MV-4-11 (cell line): ENCODE measurements around the gene NRXN3.

ENCODE experiments used
- DNase-seq: peaks from one replicate; lab custom pipeline; 2025; lab: John Stamatoyannopoulos, UW

The NRXN3 gene

DNA sequence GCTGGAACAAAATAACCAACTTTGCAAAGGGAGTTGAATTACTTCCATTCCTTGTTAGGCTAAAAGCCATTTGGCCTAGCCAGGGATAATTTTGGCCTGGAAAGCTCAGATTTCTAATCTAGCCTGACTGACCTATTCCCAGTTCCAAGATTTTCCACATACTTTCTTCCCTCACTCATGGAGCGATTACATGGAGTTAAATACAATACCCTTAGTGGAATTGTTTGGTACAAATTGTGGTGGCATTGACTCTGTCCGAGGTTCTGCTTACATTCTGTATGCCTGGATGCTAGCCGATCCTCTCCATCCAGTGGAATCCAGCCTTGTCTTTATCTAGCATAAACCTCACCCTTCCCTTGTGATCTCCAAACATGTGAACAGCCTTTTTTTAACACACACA, 1076.0 kb downstream of the NRXN3 start:
- DNase-seq, result no peak

DNA sequence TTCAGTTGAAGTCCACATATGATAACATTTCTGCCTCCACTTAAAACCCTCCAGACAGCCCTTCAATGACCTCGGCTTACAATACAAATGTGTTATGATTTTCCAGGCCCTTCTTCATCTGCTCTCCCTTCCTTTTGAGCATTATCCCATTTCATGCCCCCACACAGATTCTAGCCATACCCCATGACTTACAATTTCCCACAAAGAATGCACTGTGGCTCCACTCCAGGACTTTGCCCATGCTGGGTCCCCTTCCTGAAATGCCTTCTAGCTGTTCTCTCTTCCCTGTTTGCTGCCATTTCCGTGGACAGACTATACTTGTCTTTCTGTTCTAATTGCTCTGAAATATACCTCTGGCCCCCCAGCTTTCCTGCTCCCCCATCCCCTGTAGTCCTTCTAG, 1078.0 kb downstream of the NRXN3 start:
- no peak for DNase-seq

DNA sequence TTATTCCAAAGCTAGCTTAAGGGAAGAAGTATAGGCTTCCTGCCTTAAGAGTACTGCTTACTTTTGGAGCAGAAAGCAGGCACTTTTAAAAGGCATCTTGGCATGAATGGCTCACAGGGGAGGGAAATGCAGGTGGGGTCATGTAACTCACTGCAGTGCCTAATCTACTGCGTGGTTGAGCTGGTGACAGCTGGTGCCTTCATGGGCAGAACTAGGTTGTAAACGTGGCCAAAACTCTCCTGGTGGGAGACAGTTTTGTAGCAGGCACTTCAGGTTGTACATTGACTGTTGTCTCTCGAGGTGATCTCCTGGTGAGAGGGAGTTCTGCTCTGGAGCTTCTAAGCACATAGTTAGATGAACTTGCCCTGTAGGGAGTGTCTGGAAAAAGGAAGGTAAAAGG, 1078.6 kb downstream of the NRXN3 start:
- no peak for DNase-seq

DNA sequence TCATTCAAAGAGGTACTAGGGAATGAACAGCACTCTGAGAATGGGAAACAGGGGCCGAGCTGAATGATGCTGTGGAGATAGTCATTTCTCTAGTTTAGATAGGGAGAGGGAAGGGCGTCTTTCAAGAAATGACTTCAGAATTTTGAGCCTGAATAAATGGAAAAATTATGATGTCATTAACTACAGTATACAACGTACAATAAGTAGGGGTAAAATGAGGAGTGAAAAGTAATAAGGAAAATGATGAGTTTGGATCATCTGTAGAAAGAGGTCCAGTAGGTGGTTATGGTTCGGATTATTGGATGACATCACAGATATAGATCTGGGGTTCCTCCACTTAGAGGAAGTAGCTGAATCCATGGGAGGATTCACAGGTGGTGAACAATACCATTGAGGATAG, 1081.1 kb downstream of the NRXN3 start:
- DNase-seq, result no peak

DNA sequence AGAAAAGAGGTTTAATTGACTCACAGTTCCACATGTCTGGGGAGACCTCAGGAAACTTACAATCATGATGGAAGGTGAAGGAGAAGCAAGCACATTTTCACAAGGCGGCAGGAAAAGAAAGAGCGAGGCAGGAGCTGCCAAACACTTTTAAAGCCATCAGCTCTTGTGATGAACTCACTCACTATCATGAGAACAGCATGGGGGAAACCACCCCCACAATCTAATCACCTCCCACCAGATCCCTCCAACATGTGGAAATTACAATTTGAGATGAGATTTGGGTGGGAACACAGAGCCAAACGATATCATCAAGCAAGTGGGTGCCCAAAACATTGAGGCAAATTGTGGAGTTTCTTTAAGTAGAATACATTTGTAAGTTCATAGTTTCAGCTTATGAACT, 1083.4 kb downstream of the NRXN3 start:
- DNase-seq, result no peak

DNA sequence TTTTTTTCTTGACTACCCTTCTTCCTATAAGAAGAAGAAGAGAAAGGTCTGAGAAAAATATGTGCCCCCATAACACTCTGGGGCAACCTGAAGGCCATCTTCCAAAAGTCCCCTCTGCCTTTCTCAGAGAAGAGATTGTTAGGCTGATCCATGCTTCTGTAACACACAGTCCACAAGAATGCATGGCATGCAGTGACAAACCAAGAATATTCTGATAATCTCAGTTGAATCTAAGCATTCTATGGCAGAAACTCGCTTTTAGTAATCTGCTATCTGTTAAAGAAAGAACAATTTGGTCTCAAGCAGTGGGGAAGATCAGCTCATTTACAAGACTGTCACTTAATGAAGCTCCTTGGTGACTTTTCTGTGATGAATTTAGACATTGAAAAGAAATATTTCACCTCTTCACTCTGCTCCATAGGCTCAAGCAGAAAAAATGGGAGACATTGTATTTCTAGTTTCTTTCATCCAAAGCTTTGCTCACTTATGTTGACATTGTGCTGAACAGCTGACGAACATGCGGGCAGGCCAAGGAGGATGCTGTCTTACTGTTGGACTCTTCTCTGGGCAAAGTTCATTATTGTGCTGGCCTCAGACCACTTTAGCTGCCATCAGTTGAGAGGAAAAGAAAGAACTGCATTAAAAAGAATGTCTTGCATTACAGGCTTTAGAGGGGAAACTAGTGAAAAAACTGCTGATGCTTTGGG, 1084.0 kb downstream of the NRXN3 start:
- no peak for DNase-seq

DNA sequence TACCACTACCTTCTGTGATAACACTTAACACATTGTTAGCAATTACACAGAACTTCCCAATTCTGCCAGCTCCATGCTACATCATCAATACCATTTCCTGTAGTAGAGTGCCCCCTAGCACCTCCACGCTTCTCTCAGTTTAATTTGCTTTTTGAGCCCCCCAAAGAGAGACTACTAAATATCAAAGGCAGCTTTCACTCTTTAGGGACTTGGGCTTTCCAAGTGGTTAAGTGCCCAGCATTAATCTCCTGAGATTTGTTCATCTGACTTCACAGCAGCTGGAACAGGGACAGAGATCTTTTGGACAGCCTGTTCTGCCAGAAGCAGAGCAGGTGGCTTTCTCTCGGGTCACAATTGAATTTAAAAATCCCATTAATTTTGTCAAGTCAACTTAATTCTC, 1086.2 kb downstream of the NRXN3 start:
- DNase-seq, result no peak

DNA sequence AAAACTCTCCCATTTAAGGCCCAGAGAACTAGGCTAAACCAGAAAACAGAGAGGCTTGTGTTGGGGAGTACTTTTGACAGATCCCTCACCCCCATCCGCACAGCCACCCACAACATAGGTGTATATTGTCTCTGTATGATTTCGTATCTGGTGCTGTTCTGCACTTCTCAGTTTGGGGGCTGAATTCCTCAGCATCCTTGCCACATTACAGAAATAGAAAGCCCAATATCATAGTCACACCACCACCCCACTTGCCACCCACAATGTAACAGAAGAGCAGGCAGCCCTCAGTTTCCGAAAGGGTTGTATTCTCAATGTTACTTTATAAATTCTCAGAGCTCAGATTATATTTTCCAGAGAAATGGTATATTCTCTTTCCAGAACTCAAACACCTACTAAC, 1090.2 kb downstream of the NRXN3 start:
- DNase-seq, result no peak

DNA sequence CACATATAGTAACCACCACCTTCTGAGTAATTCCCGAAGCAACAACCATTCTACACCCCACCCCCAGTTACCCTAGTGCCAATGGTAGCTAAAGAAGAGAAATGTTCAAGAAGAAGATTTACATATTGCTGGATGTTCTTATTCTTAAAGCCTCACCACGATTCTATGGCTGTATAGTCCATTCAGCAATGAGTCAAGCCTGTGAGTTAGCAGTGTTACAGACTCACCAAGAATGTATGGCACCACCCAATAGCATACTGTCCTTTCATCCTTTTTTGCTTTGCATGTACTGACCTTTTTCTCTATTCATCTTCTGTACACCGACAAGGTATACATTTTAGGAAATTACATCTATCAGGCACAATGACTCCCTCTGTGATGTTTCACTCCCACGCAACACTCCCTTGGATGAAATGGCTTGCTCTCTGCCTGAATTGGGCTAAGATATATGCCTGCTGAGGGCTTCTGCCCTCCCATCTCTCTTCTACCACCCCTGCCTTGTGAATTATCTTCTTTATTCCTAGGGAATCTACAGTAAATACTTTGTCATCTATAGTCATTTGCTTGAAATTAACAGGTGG, 1095.3 kb downstream of the NRXN3 start:
- DNase-seq, result no peak

DNA sequence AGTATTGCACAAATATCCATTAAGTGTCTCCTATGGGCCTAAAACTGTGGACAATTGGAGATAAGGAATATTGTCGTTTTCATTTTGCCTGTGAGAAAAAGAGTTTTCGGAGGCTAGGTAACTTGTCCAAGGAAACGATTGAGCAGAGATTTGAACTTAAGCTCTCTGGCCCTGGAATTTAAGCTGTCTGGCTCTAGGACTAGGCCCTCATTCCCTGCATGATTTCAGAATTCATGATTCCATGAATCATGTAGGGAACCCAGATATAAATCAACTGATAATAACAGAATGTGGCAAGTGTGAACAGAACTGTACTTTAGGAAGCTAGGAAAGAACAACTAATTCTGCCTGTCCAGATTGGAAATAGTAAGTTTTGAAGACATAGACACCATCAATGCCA, 1100.2 kb downstream of the NRXN3 start:
- no peak for DNase-seq

DNA sequence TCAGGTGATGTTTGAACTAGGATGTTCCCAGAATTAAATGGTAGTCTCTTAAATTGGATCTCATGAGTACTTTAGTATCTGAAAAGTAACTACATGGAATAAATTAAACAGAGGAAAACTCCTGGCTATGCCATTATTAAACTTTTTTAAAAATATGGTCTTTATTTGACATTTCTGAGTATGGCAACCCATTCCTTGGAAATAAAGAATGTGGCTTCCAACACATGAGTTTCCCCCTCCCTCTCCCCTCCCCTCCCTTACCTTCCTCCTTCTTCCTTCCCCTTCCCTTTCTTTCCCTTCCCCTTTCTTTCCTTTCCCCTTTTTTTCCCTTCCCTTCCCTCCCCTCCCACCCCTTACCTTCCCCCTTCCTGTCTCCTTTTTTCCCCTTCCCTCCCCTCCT, 1100.9 kb downstream of the NRXN3 start:
- DNase-seq, result no peak

DNA sequence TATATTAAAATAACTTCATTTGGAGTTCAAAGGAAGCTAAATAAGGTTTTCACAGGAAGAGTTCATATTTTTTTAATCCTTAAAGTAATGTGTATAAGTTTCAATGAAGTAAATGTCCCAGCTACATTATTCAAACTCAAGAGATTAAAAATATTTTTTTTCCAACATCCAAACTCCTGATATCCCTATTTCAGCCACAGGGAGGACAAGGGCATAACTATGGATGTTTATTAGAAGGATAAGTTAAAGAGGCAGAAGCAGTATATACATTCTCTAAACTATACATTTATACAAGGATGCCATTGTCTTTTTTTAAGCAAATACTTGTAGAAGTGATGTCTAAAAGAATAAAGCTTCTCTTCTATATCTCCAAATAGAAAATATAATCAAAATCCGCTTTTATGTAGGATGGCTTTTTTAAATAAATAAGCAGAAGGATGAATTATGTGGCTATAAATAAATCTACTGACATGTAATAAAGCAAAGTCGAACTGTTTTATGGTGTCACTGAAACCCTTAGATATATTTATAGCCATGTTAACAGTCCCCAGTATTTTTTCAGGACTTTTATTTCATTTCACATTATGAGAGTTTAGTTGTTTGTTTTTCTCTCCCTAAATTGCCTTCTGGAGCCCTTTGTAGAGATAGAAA, 1104.6 kb downstream of the NRXN3 start:
- no peak for DNase-seq

DNA sequence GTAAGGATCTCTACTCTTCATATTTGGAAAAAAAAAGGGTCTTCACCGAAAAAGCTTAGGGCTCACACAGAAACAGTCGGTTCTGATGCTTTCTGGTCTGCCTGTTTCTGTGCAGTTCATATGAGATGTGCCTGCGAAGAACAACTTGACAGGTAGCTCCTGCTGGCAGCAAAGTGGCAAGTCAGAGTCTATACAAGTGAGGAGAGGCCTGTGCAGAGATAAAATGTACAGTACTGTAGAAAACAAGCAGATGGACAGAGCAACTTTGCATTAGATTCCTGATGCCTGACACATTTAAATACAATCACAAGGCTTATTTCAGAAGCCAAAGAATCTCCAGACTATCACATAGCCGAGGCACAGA, 1105.1 kb downstream of the NRXN3 start:
- DNase-seq, result no peak

DNA sequence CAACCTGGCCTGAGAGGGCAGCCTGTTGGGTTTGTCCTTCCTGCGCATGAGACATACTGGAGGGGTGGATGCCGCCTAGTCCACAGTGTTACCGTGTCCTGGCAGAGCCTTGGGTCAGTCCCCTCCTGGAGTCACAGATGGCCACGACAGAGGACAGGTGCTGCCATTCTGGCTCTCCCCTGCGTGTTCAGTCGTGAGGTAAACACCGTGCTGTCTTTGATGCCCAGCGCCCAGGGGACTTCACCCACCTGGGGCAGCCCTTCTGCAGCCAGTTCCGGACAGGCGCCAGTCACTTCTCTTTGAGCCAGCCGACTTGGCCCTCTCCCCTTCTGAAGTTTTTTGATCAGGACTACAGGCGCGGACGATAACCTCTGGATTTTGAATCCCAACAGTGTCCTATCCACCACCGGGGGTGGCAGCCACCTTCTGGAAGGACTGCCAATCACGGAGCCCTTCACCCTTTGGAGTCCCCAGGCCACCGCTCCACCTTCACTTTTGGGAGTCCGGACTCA, 1108.2 kb downstream of the NRXN3 start:
- DNase-seq, result no peak

DNA sequence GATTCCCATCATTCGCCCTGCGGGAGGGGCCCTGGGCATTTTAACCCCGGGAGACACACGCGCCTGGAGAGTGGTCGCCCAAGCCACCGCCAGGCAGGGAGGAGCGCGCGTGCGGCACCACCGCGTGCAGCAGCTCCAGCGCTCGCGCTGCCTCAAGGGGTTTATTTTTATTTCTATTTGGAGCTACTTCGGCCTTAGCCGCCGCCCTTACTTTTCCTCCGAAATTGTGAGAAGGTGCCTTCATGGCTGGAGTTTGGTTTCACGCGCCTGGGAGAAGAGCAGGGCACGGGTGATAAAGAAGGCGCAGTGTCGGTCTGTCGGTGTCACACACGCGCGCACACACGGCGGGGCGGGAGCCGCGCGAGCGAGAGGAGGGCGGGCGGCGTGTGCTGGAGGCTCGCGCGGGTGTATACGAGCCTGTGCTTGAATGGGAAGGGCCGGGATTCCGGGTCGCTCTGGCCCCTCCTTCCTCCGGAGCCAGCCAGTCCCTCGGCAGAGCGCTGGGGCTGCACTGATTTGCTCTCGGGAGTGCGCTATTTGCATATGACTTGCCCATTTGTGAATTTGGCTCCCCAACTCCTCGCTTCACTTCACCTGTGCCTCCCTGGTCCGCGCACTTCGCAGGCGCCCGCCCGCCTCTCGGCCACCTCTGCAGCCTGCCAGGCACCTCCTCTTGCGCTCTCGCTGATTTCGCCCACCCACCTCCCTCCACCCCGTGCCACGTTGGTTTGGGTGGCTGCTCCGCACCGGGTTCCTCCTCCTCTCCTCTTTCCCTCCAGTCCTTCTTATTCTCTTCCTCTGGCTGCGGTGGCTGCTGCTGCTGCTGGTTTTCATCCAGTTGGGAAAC, 1108.8 kb downstream of the NRXN3 start:
- no peak for DNase-seq

DNA sequence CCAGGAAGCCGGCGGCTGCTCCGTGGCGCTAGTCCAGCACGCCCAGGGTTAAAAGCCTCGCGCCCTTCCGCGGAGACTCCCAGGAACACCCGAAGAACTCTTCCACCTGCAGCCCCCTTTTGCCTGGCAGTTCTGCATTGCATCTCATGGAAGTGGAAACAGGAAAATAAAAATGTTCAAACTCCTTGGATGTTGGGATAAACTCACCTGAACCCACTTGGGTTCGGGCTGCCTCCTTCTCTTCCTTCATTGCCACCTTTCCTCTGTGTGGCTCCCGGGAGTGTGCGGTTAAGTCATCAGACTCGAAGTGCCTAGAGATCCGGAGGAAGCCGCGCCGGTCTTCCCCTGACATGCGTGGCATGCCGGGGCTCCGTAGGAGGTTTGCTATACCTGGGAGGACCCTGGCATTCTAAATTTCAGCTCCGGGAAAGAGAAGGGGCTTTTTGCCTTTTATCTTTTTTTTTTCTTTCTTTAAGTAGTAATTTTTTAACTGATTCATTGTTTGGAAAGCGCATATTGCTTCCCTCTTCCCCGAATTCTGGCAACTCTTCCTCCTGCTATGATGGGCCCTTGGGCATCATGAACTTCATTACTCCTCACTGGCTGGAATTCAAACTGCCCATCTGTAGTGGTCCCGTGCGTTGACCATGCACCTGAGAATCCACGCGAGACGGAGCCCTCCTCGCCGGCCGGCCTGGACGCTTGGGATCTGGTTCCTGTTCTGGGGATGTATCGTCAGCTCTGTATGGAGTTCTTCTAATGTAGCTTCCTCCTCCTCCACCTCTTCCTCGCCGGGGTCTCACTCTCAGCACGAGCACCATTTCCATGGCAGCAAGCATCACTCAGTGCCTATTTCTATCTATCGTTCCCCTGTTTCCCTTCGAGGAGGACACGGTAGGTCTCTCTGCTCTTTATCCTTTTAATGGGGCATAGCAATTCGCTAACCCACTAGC, 1109.7 kb downstream of the NRXN3 start:
- DNase-seq, result no peak

DNA sequence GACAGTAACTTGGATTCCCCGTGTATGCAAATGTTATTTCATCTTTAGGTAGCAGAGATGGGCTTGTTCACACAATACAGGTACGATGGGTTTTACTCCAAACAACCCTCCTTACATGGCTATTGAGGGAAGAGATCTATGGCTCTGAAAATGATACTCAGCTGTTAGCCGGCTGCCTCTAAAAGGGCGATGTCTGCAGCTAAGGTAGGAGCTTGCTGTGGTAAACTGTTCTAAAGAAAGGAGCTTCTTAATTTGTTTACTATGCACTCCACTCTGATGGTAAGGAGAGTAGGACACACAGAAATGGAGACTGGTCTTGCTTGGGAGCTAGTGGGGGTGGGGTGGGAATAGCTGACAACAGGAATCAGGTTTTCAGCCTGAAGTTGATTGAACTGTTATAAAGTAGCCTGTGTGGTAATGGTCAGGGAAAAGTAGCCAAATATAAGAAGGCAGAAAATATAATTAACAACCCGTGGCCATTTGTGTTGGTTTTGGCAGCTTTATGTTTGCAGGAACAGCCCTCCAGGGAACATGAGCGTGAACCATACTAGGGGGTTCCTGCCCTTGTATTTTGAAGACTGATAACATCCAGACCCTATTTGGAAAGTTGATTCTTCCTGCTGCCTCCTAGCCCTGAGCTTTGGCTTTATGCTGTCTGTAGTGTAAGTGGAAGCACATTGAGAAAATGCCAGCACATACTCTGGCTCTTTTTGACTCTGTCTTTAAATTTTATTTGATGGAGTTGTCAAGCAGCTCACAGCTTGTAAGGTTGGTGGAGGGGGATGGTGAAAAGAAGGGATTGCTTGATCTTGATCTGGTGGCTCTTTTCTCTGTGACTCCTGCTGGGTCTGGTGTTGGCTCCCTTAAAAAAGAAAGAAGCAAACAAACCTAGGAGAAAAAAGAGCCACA, 1111.3 kb downstream of the NRXN3 start:
- no peak for DNase-seq

DNA sequence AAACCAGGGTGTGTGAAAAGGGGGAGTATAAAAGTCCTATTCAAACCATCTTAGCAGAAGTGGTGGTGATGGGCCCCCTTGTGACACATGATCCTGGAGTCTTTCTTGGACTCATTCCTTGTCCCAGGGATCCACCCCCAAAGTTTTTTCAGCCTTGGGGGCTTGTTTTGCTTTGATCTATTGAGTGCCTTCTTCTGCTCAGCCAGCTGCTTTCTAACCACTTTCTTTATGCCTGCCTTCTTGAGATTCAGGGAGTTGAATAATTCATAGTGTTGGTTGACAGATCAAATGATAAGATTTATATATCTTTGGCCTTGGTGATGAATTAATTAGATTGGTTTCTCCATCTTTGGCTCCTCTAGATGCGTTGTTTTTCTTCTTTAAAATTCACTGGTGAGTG, 1114.4 kb downstream of the NRXN3 start:
- no peak for DNase-seq

DNA sequence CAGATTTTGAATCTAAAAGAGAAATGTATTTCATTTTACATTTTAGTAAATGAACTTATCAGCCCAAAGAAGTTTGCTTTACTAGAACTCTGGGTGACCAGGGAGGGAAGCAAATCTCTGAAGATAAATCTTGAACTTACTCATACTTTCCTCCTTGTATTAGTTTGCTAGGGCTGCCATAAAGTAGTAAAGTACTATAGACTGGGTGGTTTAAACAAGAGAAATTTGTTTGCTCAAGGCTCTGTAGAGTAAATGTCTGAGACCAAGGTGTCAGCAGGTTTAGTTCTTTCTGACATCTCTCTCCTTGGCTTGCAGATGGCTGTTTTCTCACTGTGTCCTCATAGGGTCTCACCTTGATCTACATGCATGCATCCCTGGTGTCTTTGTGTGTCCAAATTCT, 1115.1 kb downstream of the NRXN3 start:
- no peak for DNase-seq

DNA sequence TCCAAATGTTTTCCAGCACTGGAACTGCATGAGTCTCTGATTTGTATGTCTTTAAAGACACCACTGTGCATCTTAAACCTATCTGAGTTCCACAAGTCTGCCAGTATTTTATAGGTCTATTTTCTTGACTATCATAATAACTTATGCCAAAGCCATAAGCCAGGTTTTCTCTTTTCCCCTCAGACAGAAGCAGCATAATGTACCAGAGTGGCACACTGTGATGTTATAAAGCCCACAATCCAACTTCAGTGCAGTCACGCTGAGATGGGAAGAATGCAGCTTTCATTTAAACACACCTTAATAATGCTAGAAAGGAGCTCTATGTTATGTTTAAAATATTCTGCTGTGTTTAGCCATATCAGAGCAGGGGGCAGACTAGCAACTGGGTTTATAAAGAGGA, 1117.8 kb downstream of the NRXN3 start:
- no peak for DNase-seq
